ENCODE measurements around the gene PTPRN2. TPM values are rescaled to one million over a fixed set of nuclear protein-coding genes. Genes with fewer than 3 reads are reported as not detected.

The PTPRN2 gene
- total and polyA plus RNA-seq, 2 of the 8 experiments (the other 6 are each of a cell fraction or from before 2014, with no cell fraction given) = 2.6 to 4.5 TPM

DNA sequence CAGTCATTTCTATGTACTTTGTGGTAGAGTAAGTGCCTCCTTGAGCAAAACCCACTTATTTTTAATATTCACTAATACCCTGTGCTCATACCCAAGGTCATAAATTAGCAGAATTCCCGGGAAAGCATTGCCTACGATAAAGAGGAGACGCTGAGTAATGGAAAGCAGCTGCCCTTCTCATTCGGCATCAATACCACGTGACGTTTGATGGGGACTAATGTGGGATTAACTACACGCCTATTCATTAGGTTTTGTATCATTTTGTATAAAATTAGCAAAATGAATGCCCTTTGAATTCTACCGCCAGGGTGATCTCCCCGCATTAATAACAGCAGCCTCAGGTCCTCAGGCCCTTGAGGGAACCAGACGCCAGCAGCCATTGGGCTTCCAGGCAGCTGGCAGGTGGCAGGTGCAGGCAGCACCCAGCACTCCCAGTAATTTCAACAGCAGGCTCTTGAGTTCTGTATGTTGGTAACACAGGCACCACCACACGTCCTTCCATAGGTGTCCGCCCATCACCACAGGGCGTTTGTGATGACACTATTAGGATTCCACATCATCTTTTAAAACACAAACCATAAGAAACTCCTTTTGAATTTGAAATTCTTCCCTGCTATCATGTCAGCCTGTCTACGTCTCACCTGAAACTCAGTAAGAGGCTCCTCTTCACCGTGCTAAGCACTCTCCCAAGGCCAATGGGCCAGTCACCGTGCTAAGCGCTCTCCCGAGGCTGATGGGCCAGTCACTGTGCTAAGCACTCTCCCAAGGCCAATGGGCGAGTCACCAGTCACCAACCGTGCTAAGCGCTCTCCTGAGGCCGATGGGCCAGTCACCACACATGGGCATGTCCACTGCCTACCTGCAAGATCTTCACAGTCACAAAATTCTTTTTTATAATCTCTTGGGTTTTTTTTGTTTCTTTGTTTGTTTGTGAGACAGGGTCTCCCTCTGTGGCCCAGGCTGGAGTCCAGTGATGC is 509.4 kb downstream of the PTPRN2 start (continued):
- no peak for TF ChIP-seq POU5F1 (IDR thresholded peaks at IDR 0.05; ENCODE audit: low read depth, low read length)
- TF ChIP-seq, protein P1, sequence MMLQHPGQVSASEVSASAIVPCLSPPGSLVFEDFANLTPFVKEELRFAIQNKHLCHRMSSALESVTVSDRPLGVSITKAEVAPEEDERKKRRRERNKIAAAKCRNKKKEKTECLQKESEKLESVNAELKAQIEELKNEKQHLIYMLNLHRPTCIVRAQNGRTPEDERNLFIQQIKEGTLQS (IDR thresholded peaks at IDR 0.05; ENCODE audit: insufficient read depth, low read depth, low read length) = no peak
- TF ChIP-seq KDM5A (IDR thresholded peaks at IDR 0.05; ENCODE audit: low read length) = no peak
- TF ChIP-seq, protein P2, sequence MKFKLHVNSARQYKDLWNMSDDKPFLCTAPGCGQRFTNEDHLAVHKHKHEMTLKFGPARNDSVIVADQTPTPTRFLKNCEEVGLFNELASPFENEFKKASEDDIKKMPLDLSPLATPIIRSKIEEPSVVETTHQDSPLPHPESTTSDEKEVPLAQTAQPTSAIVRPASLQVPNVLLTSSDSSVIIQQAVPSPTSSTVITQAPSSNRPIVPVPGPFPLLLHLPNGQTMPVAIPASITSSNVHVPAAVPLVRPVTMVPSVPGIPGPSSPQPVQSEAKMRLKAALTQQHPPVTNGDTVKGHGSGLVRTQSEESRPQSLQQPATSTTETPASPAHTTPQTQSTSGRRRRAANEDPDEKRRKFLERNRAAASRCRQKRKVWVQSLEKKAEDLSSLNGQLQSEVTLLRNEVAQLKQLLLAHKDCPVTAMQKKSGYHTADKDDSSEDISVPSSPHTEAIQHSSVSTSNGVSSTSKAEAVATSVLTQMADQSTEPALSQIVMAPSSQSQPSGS (IDR thresholded peaks at IDR 0.05; ENCODE audit: low read length) = no peak
- TF ChIP-seq EP300 (IDR thresholded peaks at IDR 0.05; ENCODE audit: borderline replicate concordance in 1 of 2, low read depth in 2 of 2, low read length in 2 of 2) = no peak
- TF ChIP-seq JUN (IDR thresholded peaks at IDR 0.05; ENCODE audit: low read depth, low read length) = no peak
- no peak for TF ChIP-seq SP2 (IDR thresholded peaks at IDR 0.05; ENCODE audit: low read length)
- TF ChIP-seq CREB1 (IDR thresholded peaks at IDR 0.05) = no peak
- TF ChIP-seq TBP (IDR thresholded peaks at IDR 0.05; ENCODE audit: low read depth, low read length) = no peak
- no peak for TF ChIP-seq POLR2AphosphoS5 (IDR thresholded peaks at IDR 0.05; ENCODE audit: low read depth, low read length)
- TF ChIP-seq RBBP5 (IDR thresholded peaks at IDR 0.05; ENCODE audit: borderline replicate concordance, low read depth, low read length) = no peak

Data from H1 (cell line).